PC-9 (cell line): ENCODE measurements around the gene ACAP2. TPM values are rescaled to one million over a fixed set of nuclear protein-coding genes. Genes with fewer than 3 reads are reported as not detected.
A peak's percentile ranks its signal among the peaks of the same experiment; 100 is the strongest.

Experiments used
- BruUV-seq: library from RNA; stranded (reverse); fragments of 400-500 nt; replicated peaks from 2 replicates; lab custom pipeline; 2021; lab: Mats Ljungman, UMichigan
- CTCF ChIA-PET: fragments of 300-600 bp; sonication (Branson Sonifier 250); formaldehyde crosslinking; loops from one replicate; lab custom pipeline; 2022; ENCODE audit warnings: antibody characterized with exemption; lab: Charles Lee
- POLR2A ChIA-PET: fragments of 300-600 bp; sonication (Branson Sonifier 250); formaldehyde crosslinking; loops from one replicate; lab custom pipeline; 2022; ENCODE audit warnings: antibody characterized with exemption; ENCODE audit not compliant: unreplicated experiment; lab: Charles Lee
- DNase-seq, 2 experiments: peaks; one replicate each; pipeline versions ENCODE4 v3.0.0 to v3.0.0-alpha.2; 2015 to 2022; ENCODE audit warnings: mixed read lengths in 1 of 2
- H2AFZ ChIP-seq: fragments of 200-600 bp; sonication (generic); 2 replicates; pipeline ENCODE4 v1.8.1; 2017; ENCODE audit warnings: antibody characterized with exemption
- H3F3A ChIP-seq: fragments of 200-600 bp; sonication (generic); 2 replicates; pipeline ENCODE4 v1.8.1; 2017; ENCODE audit warnings: antibody characterized with exemption, mild to moderate bottlenecking, low read depth; ENCODE audit not compliant: insufficient read depth
- H3K27ac ChIP-seq: fragments of 200-600 bp; sonication (generic); 2 replicates; pipeline ENCODE4 v1.6.1; 2016; ENCODE audit warnings: mixed run types
- H3K27me3 ChIP-seq: fragments of 200-600 bp; sonication (generic); 2 replicates; pipeline ENCODE4 v1.6.1; 2016; ENCODE audit warnings: low read depth, mixed run types; ENCODE audit not compliant: insufficient read depth
- H3K36me3 ChIP-seq: fragments of 200-600 bp; sonication (generic); 2 replicates; pipeline ENCODE4 v1.6.1; 2016; ENCODE audit warnings: low read depth, mixed run types
- H3K4me1 ChIP-seq: fragments of 200-600 bp; sonication (generic); replicated peaks from 2 replicates; pipeline ENCODE4 v1.6.1; 2016; ENCODE audit warnings: mixed run types; ENCODE audit not compliant: insufficient read depth
- H3K4me2 ChIP-seq: fragments of 200-600 bp; sonication (generic); 2 replicates; pipeline ENCODE4 v1.6.1; 2017; ENCODE audit warnings: mixed run types
- H3K4me3 ChIP-seq: fragments of 200-600 bp; sonication (generic); 2 replicates; pipeline ENCODE4 v1.6.1; 2016; ENCODE audit warnings: mixed run types
- H3K79me2 ChIP-seq: fragments of 200-600 bp; sonication (generic); 2 replicates; pipeline ENCODE4 v1.6.1; 2017; ENCODE audit warnings: low read depth, mixed run types
- H3K9me2 ChIP-seq: fragments of 200-600 bp; sonication (generic); 2 replicates; pipeline ENCODE4 v1.8.1; 2017; ENCODE audit warnings: mild to moderate bottlenecking; ENCODE audit not compliant: insufficient read depth
- H3K9me3 ChIP-seq: fragments of 200-600 bp; sonication (generic); 2 replicates; pipeline ENCODE4 v1.8.1; 2016; ENCODE audit warnings: low read depth; ENCODE audit not compliant: insufficient read depth
- H4K20me1 ChIP-seq: fragments of 200-600 bp; sonication (generic); 2 replicates; pipeline ENCODE4 v1.8.1; 2017; ENCODE audit not compliant: insufficient read depth
- EZH2 ChIP-seq: fragments of 200-600 bp; sonication (generic); IDR thresholded peaks from 2 replicates; pipeline ENCODE4 v1.8.0; 2017; ENCODE audit warnings: antibody characterized with exemption, low read depth
- intact Hi-C: fragments of 100-400 bp; cut with micrococcal nuclease; formaldehyde crosslinking; loops from one replicate; pipeline ENCODE4 v1.10.0; 2022; ENCODE audit not compliant: unreplicated experiment
- total RNA-seq: library from RNA; stranded (reverse); gene quantifications from 2 replicates; pipeline ENCODE4 v1.2.3, GENCODE V29; 2021
- TF ChIP-seq, protein P1 (sequence below): fragments of 200-600 bp; sonication (generic); conservative IDR thresholded peaks from 2 replicates; pipeline ENCODE4 v1.6.1; 2017; ENCODE audit warnings: mixed run types, antibody characterized with exemption, mild to moderate bottlenecking, moderate library complexity

Gene ACAP2
- total RNA-seq, 1 experiment from 2014 or later = 67.9 TPM

DNA sequence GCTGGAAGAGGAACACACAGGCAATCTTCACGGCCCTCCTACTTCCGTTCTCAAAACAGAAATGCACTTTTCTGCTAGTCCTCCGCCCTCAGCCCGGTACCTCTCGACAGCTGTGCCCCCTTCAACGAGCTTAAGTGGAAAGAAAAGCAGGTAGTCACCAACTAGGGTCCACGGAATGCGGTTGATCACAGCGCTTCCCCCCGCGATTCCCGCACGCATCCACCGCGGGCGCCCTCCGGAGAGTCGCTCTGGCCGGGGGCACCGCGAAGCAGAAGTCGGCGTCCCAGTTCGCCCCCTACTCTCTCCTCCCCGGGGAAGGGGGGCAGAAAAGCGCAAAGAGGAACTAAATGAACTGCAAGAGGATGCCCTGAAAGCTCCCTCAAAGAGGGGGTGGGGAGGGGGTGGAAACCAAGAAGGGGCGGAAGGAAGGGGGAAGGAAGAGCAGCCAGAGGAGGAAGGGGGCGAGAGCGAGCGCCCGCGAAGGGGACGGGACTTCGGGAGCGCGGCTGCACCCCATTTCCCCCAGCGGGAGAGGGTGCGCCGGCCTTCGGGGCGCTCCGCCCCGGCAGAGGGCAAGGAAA is 738 bp downstream of the ACAP2 start:
- no peaks in the 10 kb centered on the region for H3K27me3 ChIP-seq
- DNase-seq = peak; percentile 47 to 48
- no peaks in the 10 kb centered on the region for H3K36me3 ChIP-seq
- peaks cover 55% of the 10 kb centered on the region for H3K79me2 ChIP-seq
- no TSS peak for BruUV-seq
- peak overlapping the region; percentile 62 for H3K27ac ChIP-seq
- no peaks in the 10 kb centered on the region for H3K9me3 ChIP-seq
- peaks cover 11% of the 10 kb centered on the region for H4K20me1 ChIP-seq
- ChIA-PET POLR2A (interaction anchor here (0.6 kb wide), 1 partner anchor 507 kb away, joined by 9 read pairs; no protein-coding TSS in a partner anchor), CTCF (interaction anchor here (0.6 to 1.2 kb wide), 3 partner anchors 171 to 290 kb away, joined by 3 to 4 read pairs (median 3); partner anchors contain the start of gene XXYLT1)
- intact Hi-C loops = loop anchor here (1.0 to 5.0 kb wide), 2 partner anchors 55 to 171 kb away; partner anchors contain the start of gene XXYLT1
- peak overlapping the region; percentile 73 for H3K4me3 ChIP-seq
- peaks cover 44% of the 10 kb centered on the region for H3K4me1 ChIP-seq
- peaks cover 22% of the 10 kb centered on the region for H3F3A ChIP-seq
- peak overlapping the region; percentile 93 for H3K4me2 ChIP-seq
- H3K9me2 ChIP-seq = no peaks in the 10 kb centered on the region
- TF ChIP-seq, protein P1, sequence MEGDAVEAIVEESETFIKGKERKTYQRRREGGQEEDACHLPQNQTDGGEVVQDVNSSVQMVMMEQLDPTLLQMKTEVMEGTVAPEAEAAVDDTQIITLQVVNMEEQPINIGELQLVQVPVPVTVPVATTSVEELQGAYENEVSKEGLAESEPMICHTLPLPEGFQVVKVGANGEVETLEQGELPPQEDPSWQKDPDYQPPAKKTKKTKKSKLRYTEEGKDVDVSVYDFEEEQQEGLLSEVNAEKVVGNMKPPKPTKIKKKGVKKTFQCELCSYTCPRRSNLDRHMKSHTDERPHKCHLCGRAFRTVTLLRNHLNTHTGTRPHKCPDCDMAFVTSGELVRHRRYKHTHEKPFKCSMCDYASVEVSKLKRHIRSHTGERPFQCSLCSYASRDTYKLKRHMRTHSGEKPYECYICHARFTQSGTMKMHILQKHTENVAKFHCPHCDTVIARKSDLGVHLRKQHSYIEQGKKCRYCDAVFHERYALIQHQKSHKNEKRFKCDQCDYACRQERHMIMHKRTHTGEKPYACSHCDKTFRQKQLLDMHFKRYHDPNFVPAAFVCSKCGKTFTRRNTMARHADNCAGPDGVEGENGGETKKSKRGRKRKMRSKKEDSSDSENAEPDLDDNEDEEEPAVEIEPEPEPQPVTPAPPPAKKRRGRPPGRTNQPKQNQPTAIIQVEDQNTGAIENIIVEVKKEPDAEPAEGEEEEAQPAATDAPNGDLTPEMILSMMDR = no peak
- no peak for TF ChIP-seq EZH2
- peak overlapping the region; percentile 95 for H2AFZ ChIP-seq

- peaks cover 60% of the 10 kb centered on the region for H3K79me2 ChIP-seq
- H4K20me1 ChIP-seq = peaks cover 11% of the 10 kb centered on the region
- TF ChIP-seq, protein P1 = no peak
- TF ChIP-seq EZH2 = no peak
- peak overlapping the region; percentile 62 for H3K27ac ChIP-seq
- H3F3A ChIP-seq = peaks cover 22% of the 10 kb centered on the region
- intact Hi-C loops = loop anchor here (5.0 kb wide), 1 partner anchor 54 kb away; no protein-coding TSS in a partner anchor
- peak overlapping the region; percentile 93 for H3K4me2 ChIP-seq
- H2AFZ ChIP-seq = peak overlapping the region; percentile 95
- no peaks in the 10 kb centered on the region for H3K36me3 ChIP-seq
- peaks cover 48% of the 10 kb centered on the region for H3K4me1 ChIP-seq
- POLR2A ChIA-PET = interaction anchor here (0.5 to 0.7 kb wide), 3 partner anchors 64 to 652 kb away, joined by 4 to 9 read pairs (median 4); no protein-coding TSS in a partner anchor
- H3K9me3 ChIP-seq = no peaks in the 10 kb centered on the region
- no peaks in the 10 kb centered on the region for H3K27me3 ChIP-seq
- BruUV-seq = no TSS peak
- CTCF ChIA-PET = interaction anchor here (0.6 to 1.0 kb wide), 3 partner anchors 170 to 290 kb away, joined by 3 to 4 read pairs (median 3); partner anchors contain the start of gene XXYLT1
- no peak for DNase-seq
- H3K9me2 ChIP-seq = no peaks in the 10 kb centered on the region
- peak overlapping the region; percentile 73 for H3K4me3 ChIP-seq
These were observed 1.3 kb downstream of the ACAP2 start for GRCh38 chr3:195441476-195441991.

DNA sequence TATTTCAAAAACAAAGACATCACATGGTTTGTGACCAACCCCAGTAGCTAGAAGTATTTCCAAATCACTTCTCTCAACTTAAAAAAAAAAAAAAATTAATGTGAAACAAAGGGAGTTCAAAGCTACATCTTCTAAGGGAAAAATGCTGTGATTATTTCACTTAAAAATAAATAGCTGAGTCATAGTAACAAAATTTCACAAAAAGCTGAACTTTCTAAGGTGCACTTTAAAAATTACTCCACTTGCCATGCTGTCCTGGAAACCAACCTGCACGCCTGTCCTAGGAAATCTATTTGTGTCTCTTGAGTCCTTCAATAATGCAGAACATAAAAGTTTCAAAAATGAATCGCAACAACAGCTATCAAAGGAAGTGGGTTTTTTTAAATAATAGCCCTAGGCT is 1.8 kb downstream of the ACAP2 start:
- H3K27ac ChIP-seq = peak overlapping the region; percentile 62
- no peaks in the 10 kb centered on the region for H3K9me2 ChIP-seq
- H3K36me3 ChIP-seq = no peaks in the 10 kb centered on the region

More for the DNA sequence above, 1.8 kb downstream of the ACAP2 start:
- Histone ChIP-seq H3K79me2 (peaks cover 65% of the 10 kb centered on the region), H3K4me2 (peak overlapping the region; percentile 93), H4K20me1 (peaks cover 11% of the 10 kb centered on the region), H3K4me1 (peaks cover 49% of the 10 kb centered on the region), H3K9me3 (no peaks in the 10 kb centered on the region), H3K27me3 (no peaks in the 10 kb centered on the region), H3F3A (peaks cover 22% of the 10 kb centered on the region), H2AFZ (peak overlapping the region; percentile 95; the same call in 1 of the 2 replicates), H3K4me3 (peak overlapping the region; percentile 73)
- TF ChIP-seq, protein P1 = no peak
- no peak for TF ChIP-seq EZH2
- no peak for DNase-seq
- TSS peak; percentile 42 for BruUV-seq
- CTCF ChIA-PET = interaction anchor here (0.6 to 1.0 kb wide), 3 partner anchors 44 to 254 kb away, joined by 3 to 4 read pairs (median 3); partner anchors contain the start of gene XXYLT1
- POLR2A ChIA-PET = interaction anchor here (0.5 to 0.7 kb wide), 3 partner anchors 64 to 653 kb away, joined by 4 to 8 read pairs (median 4); no protein-coding TSS in a partner anchor
- intact Hi-C loops = loop anchor here (5.0 kb wide), 1 partner anchor 54 kb away; no protein-coding TSS in a partner anchor
